SKM-1 treated with dmso at 0.1 percent for 144 hours (cell line): ENCODE measurements around the gene CSMD2.

Experiments used
- DNase-seq: peaks from one replicate; lab custom pipeline; 2025; ENCODE audit not compliant: unreplicated experiment; lab: John Stamatoyannopoulos, UW

The CSMD2 gene

GRCh38 chr1:33573661-33574060 lies 591.4 kb downstream of the CSMD2 start:
- no peak for DNase-seq

- no peak for DNase-seq
Measured at GRCh38 chr1:33572387-33572786, 592.6 kb downstream of the CSMD2 start.

GRCh38 chr1:33569331-33569730 lies 595.7 kb downstream of the CSMD2 start:
- DNase-seq, result no peak

- DNase-seq, result no peak
Measured at GRCh38 chr1:33563699-33564098, 601.3 kb downstream of the CSMD2 start.

- DNase-seq, result no peak
Measured at GRCh38 chr1:33562563-33562962, 602.5 kb downstream of the CSMD2 start.

GRCh38 chr1:33561576-33561975 lies 603.5 kb downstream of the CSMD2 start:
- no peak for DNase-seq

- DNase-seq, result no peak
Measured at GRCh38 chr1:33560680-33561079, 604.4 kb downstream of the CSMD2 start.

GRCh38 chr1:33548721-33549120 lies 616.3 kb downstream of the CSMD2 start:
- no peak for DNase-seq

- DNase-seq, result no peak
Measured at GRCh38 chr1:33548319-33548718, 616.7 kb downstream of the CSMD2 start.

GRCh38 chr1:33547576-33547975 lies 617.5 kb downstream of the CSMD2 start:
- no peak for DNase-seq

GRCh38 chr1:33541966-33542365 lies 623.1 kb downstream of the CSMD2 start:
- no peak for DNase-seq

GRCh38 chr1:33537885-33538284 lies 627.1 kb downstream of the CSMD2 start:
- no peak for DNase-seq

- DNase-seq, result no peak
Measured at GRCh38 chr1:33535334-33535733, 629.7 kb downstream of the CSMD2 start.

- no peak for DNase-seq
Measured at GRCh38 chr1:33532936-33533335, 632.1 kb downstream of the CSMD2 start.

- DNase-seq, result no peak
Measured at GRCh38 chr1:33532250-33532649, 632.8 kb downstream of the CSMD2 start.

GRCh38 chr1:33529957-33530356 lies 635.1 kb downstream of the CSMD2 start:
- DNase-seq, result no peak

- DNase-seq, result no peak
Measured at GRCh38 chr1:33527934-33528333, 637.1 kb downstream of the CSMD2 start.

- peak; percentile 2 for DNase-seq
Measured at GRCh38 chr1:33524586-33524985, 640.4 kb downstream of the CSMD2 start.

GRCh38 chr1:33519240-33519884 lies 645.7 kb downstream of the CSMD2 start:
- no peak for DNase-seq

- no peak for DNase-seq
Measured at GRCh38 chr1:33517596-33518250, 647.3 kb downstream of the CSMD2 start.

GRCh38 chr1:33516891-33517567 lies 648.0 kb downstream of the CSMD2 start:
- DNase-seq, result no peak

GRCh38 chr1:33516428-33516827 lies 648.6 kb downstream of the CSMD2 start:
- DNase-seq, result no peak
